ENCODE results near the gene PRKCA. TPM values are rescaled to one million over a fixed set of nuclear protein-coding genes. Genes with fewer than 3 reads are reported as not detected.

The PRKCA gene
- total RNA-seq, 1 donor from 2014 or later, result 29.0 TPM

- Histone ChIP-seq H3K27me3 (ENCODE audit: low read depth) (no peaks in the 10 kb centered on the region), H3K4me3 (no peak overlapping the region), H3K4me1 (peaks cover 39% of the 10 kb centered on the region), H3K9me3 (no peaks in the 10 kb centered on the region), H3K36me3 (no peaks in the 10 kb centered on the region), H3K27ac (no peak overlapping the region)
- ATAC-seq, result no peak
- DNase-seq, result no peak
- intact Hi-C loops (cut with DNase I), result no loop called here
- no peak for TF ChIP-seq CTCF (IDR thresholded peaks at IDR 0.05)
Measured at GRCh38 chr17:66583112-66583748, 280.8 kb downstream of the PRKCA start.

GRCh38 chr17:66584927-66585326 lies 282.5 kb downstream of the PRKCA start:
- ATAC-seq (no peak), DNase-seq (no peak)
- intact Hi-C loops (cut with DNase I), result no loop called here
- no peak overlapping the region for H3K27ac ChIP-seq
- H3K36me3 ChIP-seq, result no peaks in the 10 kb centered on the region
- H3K9me3 ChIP-seq, result no peaks in the 10 kb centered on the region
- H3K4me3 ChIP-seq, result no peak overlapping the region
- H3K4me1 ChIP-seq, result peaks cover 23% of the 10 kb centered on the region
- H3K27me3 ChIP-seq (ENCODE audit: low read depth), result no peaks in the 10 kb centered on the region
- no peak for TF ChIP-seq CTCF (IDR thresholded peaks at IDR 0.05)

- no peaks in the 10 kb centered on the region for H3K36me3 ChIP-seq
- H3K4me1 ChIP-seq, result peaks cover 23% of the 10 kb centered on the region
- no peak overlapping the region for H3K4me3 ChIP-seq
- ATAC-seq (no peak), DNase-seq (no peak)
- H3K27ac ChIP-seq, result no peak overlapping the region
- H3K27me3 ChIP-seq (ENCODE audit: low read depth), result no peaks in the 10 kb centered on the region
- no peaks in the 10 kb centered on the region for H3K9me3 ChIP-seq
- TF ChIP-seq CTCF (IDR thresholded peaks at IDR 0.05), result no peak
- intact Hi-C loops (cut with DNase I), result no loop called here
Measured at GRCh38 chr17:66585472-66585871, 283.1 kb downstream of the PRKCA start.

- ATAC-seq, result no peak
- H3K9me3 ChIP-seq, result no peaks in the 10 kb centered on the region
- H3K27ac ChIP-seq, result no peak overlapping the region
- intact Hi-C loops (cut with DNase I), result no loop called here
- DNase-seq, result no peak
- no peaks in the 10 kb centered on the region for H3K4me1 ChIP-seq
- H3K36me3 ChIP-seq, result no peaks in the 10 kb centered on the region
- no peak overlapping the region for H3K4me3 ChIP-seq
- no peaks in the 10 kb centered on the region for H3K27me3 ChIP-seq (ENCODE audit: low read depth)
- TF ChIP-seq CTCF (IDR thresholded peaks at IDR 0.05), result no peak
Measured at GRCh38 chr17:66589892-66590291, 287.5 kb downstream of the PRKCA start.

- Histone ChIP-seq H3K4me3 (no peak overlapping the region), H3K36me3 (no peaks in the 10 kb centered on the region), H3K9me3 (no peaks in the 10 kb centered on the region), H3K27ac (no peak overlapping the region), H3K27me3 (ENCODE audit: low read depth) (no peaks in the 10 kb centered on the region), H3K4me1 (no peaks in the 10 kb centered on the region)
- no peak for DNase-seq
- no peak for TF ChIP-seq CTCF (IDR thresholded peaks at IDR 0.05)
- intact Hi-C loops (cut with DNase I), result no loop called here
- ATAC-seq, result no peak
Measured at GRCh38 chr17:66593116-66593515, 290.7 kb downstream of the PRKCA start.
